ENCODE measurements around the gene IL12RB1.

Gene IL12RB1

GRCh38 chr19:18085702-18086457, 854 bp downstream of the IL12RB1 start:
- no peak for DNase-seq

DNA sequence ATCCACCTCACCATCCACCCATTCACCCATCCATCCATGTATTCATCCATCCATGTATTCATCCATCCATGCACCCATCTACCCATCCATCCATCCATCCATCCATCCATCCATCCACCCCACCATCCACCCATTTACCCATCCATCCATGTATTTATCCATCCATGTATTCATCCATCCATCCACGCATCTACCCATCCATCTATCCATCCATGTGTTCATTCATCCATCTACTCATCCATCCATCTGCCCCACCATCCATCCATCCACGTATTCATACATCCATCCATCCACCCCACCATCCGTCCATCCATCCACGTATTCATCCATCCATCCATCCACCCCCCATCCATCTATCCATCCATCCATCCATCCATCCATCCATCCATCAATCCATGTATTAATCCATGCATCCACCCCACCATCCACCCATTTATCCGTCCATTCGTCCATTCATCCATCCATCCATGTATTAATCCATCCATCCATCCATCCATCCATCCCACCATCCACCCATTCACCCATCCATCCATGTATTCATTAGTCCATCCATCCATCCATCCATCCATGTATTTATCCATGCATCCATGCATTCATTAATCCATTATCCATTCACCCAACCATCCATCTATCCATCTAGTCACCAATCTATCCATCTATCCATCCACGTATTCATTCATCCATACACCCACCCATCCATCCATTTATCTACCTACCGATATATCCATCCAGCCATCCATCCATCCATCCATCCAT, 2.6 kb downstream of the IL12RB1 start:
- no peak for DNase-seq

DNA sequence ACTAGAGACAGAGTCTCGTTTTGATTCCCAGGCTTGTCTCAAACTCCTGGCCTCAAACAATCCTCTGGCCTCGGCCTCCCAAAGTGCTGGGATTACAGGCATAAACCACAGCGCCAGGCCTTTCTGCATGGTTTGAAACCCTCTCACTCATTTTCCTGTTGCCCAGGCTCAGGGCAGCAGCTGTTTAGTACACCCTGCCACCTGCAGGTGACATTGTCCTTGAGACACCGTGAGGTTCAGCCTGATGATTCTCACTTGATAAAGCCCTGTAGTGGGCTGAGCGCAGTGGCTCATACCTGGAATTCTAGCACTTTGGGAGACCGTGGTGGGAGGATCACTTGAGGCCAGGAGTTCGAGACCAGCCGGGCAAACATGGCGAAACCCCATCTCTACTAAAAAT, 12.5 kb downstream of the IL12RB1 start:
- no peak for DNase-seq

DNA sequence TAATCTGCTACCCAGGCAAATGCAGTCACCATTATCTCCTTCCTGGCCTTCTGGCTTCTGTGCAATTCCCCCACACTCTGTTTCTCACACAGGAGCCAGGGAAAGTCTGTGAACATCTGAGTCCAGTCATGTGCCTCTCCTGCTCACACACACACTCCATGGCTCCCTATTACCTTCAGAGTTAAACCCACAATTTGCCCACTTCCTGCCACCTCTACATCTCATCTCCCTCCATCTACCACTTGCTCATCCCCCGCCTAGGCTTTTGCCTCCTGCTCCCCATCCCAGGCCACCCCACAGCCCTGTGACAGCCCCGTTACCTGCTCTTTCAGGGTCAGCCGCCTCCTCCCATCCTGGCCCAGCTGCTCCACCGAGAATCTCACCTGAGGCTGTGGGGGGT, 13.5 kb downstream of the IL12RB1 start:
- no peak for DNase-seq

DNA sequence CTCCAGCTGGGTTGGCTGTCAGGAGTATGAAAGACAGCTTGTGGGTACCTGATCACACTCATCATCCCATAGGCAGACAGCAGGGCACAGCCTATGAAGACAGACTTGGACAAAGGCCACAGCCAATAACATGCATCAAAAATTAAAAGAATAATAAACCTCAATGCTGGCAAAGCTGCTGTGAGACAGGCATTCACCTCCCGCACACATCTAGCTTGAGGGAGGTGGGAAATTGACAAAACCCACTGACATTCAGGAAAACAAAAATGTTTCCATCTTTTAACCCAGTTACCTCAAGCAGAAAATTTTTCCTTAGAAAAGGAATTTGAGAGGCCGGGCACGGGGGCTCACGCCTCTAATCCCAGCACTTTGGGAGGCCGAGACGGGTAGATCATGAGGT, 14.4 kb downstream of the IL12RB1 start:
- DNase-seq, result no peak

DNA sequence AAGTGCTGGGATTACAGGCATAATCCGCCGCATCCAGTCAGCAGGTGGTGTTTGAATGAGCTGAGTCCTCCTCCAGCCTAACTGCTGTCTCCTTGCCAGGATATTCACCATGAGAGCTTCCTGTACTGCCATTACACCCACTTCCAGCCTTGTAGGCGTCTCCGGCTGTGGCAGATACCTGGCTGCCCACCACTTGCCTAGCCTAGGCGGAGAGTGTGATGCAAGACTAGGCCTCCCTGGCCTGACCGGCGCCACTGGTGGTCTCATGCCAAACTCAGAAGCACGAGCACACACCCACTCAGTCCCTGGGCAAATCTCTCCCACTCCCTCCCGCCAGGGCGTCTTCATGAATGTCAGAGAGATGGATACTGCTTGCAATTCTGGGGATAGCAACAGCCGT, 16.6 kb downstream of the IL12RB1 start:
- DNase-seq, result no peak

DNA sequence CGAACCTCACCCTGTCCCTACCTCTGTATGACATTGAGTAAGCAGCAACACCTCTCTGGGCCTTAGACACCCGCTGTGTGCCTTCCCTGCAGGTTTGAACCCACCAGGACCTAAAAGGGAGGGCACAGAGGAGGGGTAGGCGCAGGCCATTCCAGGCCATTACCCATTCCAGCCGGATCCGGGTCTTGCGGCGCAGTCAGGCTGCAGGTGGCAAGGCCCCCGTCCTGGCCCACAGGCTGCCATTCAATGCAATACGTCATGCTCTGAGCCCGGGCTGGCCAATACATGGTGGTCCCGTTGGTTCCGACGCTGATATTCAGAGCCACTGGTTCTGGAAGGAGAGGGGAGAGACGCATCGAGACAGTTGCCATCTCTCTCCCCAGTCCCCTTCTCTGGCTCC, 17.4 kb downstream of the IL12RB1 start:
- DNase-seq, result no peak

- no peak for DNase-seq
These were observed 18.3 kb downstream of the IL12RB1 start for GRCh38 chr19:18068395-18068794.

DNA sequence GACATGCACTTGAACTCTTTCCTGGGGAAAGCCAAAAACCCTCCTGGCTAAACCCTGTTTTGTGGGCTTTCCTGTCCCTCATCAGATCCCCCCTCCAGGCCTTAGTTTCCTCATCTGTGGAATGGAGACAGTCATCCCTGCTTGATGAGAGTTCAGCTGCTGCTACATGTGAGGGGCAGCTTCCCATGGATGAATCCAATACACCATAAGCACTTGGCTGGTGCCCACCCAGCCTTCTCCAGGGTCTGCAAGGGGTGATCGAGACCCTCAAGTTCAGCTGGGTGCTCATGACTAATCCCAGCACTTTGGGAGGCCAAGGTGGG, 21.6 kb downstream of the IL12RB1 start:
- no peak for DNase-seq

- DNase-seq, result no peak
These were observed 23.3 kb downstream of the IL12RB1 start for GRCh38 chr19:18063463-18063862.

GRCh38 chr19:18062028-18062427, 24.7 kb downstream of the IL12RB1 start:
- DNase-seq, result no peak

GRCh38 chr19:18060472-18060871, 26.3 kb downstream of the IL12RB1 start:
- DNase-seq, result no peak

GRCh38 chr19:18059902-18060301, 26.8 kb downstream of the IL12RB1 start:
- DNase-seq, result no peak

GRCh38 chr19:18059297-18059696, 27.4 kb downstream of the IL12RB1 start:
- no peak for DNase-seq

DNA sequence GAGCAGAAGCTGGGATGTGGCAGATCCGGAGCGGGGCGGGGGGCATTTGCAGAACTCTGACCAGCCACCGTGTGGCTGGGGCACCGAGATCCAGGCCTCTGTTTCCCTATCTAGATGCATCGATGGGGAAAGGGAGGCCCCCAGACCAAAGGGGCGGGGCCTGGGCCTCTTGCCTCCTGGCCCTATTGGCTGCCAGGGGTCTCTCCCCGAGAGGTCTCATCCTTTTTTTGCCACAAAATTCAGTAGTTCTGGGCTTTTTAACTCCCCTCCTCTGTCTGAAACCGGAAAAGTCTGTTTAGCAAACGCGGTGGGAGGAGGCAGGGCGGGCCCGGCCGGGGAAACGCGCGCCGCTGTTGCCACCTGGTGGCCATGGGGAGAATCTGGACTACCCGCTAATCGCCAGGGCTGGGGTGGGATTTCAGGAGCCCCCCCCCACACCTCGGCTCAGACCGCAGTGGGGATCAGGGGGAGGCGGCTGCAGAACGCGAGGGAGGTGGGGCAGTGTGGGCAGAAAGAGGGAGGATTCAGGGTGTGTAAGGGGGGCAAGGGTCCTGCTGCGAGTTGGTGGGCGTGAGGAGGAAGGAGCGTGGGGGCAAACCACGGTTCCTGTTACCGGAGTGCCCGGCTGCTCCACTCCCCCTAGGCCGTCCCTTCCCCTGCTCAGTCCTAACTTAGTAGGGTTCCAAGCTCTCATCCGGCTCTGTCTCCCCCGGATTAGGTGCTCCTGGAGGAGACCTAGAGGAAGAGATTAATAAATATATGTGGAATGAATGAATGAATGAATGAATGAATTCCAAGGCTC, 28.3 kb downstream of the IL12RB1 start:
- DNase-seq, result no peak

DNA sequence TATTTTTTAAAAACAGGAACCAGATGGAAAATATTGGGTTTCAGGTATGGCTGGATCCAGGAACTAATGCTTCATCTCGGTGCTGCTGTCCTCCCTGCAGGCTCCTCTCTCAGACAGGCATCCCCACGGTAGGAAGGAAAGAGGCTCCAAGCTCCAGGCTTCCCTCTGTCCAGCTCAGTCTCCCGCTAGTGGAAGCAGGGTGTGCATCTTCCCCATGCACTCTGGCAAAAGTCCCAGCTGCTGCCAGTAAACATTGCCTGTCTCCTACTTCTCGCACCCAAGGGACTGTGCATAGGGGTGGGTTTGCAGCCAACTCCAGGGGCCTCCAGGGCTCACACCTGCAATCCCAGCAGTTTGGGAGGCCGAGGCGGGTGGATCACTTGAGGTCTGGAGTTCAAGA, 29.2 kb downstream of the IL12RB1 start:
- DNase-seq, result no peak

DNA sequence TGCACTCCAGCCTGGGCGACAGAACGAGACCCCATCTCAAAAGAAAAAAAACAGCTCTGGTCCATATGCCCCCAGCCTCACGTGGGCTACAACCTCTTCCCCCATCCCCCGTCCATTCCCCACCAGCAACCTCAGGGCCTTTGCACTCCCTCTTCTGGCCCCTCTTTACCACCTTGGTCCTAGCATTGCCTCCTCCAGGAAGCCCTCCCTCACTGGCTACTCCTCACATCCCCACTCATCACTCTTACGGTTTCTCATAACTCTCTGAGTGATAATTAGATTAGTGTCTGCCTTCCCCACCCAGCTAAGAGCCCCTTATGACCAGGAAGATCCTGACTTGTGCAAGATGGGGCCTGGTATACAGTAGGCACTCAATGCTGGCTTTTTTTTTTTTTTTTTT, 30.8 kb downstream of the IL12RB1 start:
- DNase-seq, result no peak

DNA sequence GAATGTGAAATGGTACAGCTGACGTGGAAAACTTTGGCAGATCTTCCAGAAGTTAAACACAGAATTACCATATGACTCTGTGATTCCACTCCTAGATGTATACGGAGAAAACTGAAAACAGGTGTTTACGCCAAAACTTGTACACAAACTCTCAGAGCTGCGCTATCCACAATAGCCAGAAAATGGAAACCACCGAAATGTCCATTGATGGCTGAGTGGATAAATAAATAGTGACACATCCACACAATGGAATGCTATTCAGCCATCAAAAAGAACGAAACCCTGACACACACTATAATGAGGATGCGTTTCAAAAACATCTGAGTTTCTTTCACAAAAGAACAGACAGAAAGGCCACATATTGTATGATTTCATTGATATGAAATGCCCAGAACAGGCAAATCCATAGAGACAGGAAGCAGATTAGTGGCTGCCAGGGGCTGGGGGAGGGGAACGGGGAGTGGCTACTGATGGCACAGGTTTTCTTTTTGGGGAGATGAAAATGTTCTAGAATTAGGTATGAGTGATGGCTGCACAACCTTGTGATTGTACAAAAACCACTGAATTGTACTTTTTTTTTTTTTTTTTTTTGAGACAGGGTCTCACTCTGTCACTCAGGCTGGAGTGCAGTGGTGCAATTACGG, 33.0 kb downstream of the IL12RB1 start:
- no peak for DNase-seq

- no peak for DNase-seq
These were observed 34.8 kb downstream of the IL12RB1 start for GRCh38 chr19:18051887-18052286.

DNA sequence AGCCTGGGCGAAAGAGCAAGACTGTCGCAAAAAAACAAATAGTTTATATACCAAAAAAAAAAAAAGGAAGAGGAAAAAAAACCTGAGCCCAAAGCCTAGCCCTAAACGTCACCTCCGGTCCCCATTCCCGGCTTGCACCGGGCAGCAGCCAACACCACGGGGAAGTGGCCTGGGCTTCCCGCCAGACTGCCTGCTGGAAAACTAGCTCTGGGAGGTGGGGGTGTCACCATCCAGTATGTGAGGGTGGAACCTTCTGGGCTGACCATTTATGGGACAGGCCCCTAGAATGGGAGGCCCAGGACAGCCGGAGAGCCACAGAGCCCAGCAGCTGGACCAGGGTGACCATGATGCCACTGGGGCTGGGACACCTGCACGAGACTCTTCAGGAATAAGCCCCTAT, 37.3 kb downstream of the IL12RB1 start:
- no peak for DNase-seq

DNA sequence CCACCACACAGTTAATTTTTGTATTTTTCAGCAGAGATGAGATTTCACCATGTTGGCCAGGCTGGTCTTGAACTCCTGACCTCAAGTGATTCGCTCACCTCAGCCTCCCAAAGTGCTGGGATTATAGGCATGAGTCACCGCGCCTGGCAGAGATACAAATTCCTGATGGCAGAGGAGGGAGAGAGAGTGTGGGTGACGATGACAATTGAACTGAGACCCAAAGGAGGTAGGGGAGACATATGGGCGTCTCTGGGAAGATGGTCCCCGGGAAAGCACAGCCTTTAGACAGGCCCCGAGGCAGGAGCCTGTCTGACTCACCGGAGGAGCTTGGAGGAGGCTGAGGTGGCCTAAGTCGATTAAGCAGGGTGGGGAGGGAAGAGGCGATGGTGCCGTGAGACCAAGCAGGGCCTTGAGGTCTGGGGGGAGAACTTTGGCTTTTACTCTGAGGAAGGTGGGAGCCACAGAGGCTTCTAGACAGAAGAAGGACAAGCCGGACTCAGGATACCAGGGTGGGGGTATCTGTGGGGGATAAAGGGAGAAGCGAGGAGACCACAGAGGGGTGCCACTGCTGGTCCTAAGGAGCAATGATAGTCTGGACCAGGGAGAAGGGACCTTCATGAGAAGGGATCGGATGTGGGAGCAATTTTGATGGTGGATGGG, 40.5 kb downstream of the IL12RB1 start:
- no peak for DNase-seq

- no peak for DNase-seq
These were observed 41.3 kb downstream of the IL12RB1 start for GRCh38 chr19:18045307-18046050.
